DND-41 (cell line): ENCODE measurements around the gene KRT77.

ENCODE experiments used
- CTCF ChIP-seq: IDR thresholded peaks from 2 replicates; pipeline ENCODE4 v1.5.1; 2012; ENCODE audit warnings: borderline replicate concordance, low read length, moderate library complexity, mild to moderate bottlenecking; ENCODE audit not compliant: poor library complexity, severe bottlenecking; ENCODE audit errors: extremely low read depth
- EZH2 ChIP-seq: IDR thresholded peaks from 3 replicates; pipeline ENCODE4 v1.6.1; 2012; ENCODE audit warnings: borderline replicate concordance, low read depth, mild to moderate bottlenecking, moderate library complexity, low read length, inconsistent platforms; ENCODE audit not compliant: severe bottlenecking

- TF ChIP-seq CTCF = no peak
- no peak for TF ChIP-seq EZH2
Observed at GRCh38 chr12:52676163-52676562, 27.2 kb downstream of the KRT77 start.
